CD14-positive monocyte (primary cell): Measurements from ENCODE around the gene KRTAP6-3. TPM values are rescaled to one million over a fixed set of nuclear protein-coding genes. Genes with fewer than 3 reads are reported as not detected.

Source experiments
- DNase-seq, 3 donors: peaks; one replicate each; pipeline ENCODE4 v3.0.0-alpha.2; 2011 to 2022
- H2AFZ ChIP-seq: 2 replicates; pipeline ENCODE4 v1.6.0; 2012; ENCODE audit warnings: mild to moderate bottlenecking, low read depth, low read length, inconsistent platforms; ENCODE audit not compliant: insufficient read depth, poor library complexity, severe bottlenecking
- H3K27ac ChIP-seq, 2 donors: 1 replicate in 1 of 2; 2 replicates in 1 of 2; pipeline ENCODE4 v1.5.1; 2012 to 2013; ENCODE audit warnings: low read length in 2 of 2, control low read depth in 1 of 2, inconsistent platforms in 1 of 2, low read depth in 1 of 2, mild to moderate bottlenecking in 1 of 2
- H3K27me3 ChIP-seq, 2 donors: one replicate each; pipeline versions ENCODE4 v1.6.0 to v1.6.1; 2011 to 2013; ENCODE audit warnings: low read length in 2 of 2; ENCODE audit not compliant: control insufficient read depth in 2 of 2, insufficient read depth in 2 of 2
- H3K36me3 ChIP-seq, 2 donors: replicated peaks in 1 of 2; 1 replicate in 1 of 2; 2 replicates in 1 of 2; pipeline versions ENCODE4 v1.5.1 to v1.6.1; 2012 to 2013; ENCODE audit warnings: low read length in 2 of 2, control low read depth in 1 of 2, inconsistent platforms in 1 of 2, mild to moderate bottlenecking in 1 of 2; ENCODE audit not compliant: insufficient read depth in 2 of 2, control insufficient read depth in 1 of 2
- H3K4me1 ChIP-seq, 2 donors: 1 replicate in 1 of 2; 2 replicates in 1 of 2; pipeline versions ENCODE4 v1.5.1 to v1.6.1; 2012 to 2013; ENCODE audit warnings: low read length in 2 of 2, control low read depth in 1 of 2, inconsistent platforms in 1 of 2, mild to moderate bottlenecking in 1 of 2, moderate library complexity in 1 of 2; ENCODE audit not compliant: insufficient read depth in 2 of 2, control insufficient read depth in 1 of 2
- H3K4me2 ChIP-seq: replicated peaks from 2 replicates; pipeline ENCODE3; 2012; ENCODE audit warnings: low read length, moderate library complexity, mild to moderate bottlenecking; ENCODE audit not compliant: poor library complexity, severe bottlenecking; ENCODE audit errors: extremely low read depth
- H3K4me3 ChIP-seq, 3 experiments: fragments of 200-600 bp in 1 of 3; sonication (generic) in 1 of 3; replicated peaks in 1 of 3; 1 replicate in 2 of 3; 2 replicates in 1 of 3; pipeline ENCODE4 v1.5.1; 2011 to 2013; ENCODE audit warnings: low read length in 3 of 3, mild to moderate bottlenecking in 3 of 3, control low read depth in 2 of 3, low read depth in 2 of 3, inconsistent platforms in 1 of 3, moderate library complexity in 1 of 3
- H3K79me2 ChIP-seq: 2 replicates; pipeline ENCODE4 v1.6.0; 2012; ENCODE audit warnings: mild to moderate bottlenecking, control low read depth, inconsistent platforms, low read length, moderate library complexity; ENCODE audit not compliant: insufficient read depth
- H3K9ac ChIP-seq: 2 replicates; pipeline ENCODE4 v1.6.0; 2017; ENCODE audit warnings: low read length, mild to moderate bottlenecking; ENCODE audit not compliant: insufficient read depth, poor library complexity, severe bottlenecking
- H3K9me3 ChIP-seq, 2 donors: replicated peaks in 1 of 2; 1 replicate in 1 of 2; 2 replicates in 1 of 2; pipeline versions ENCODE4 v1.5.1 to v1.6.1; 2012 to 2013; ENCODE audit warnings: low read length in 2 of 2, control low read depth in 1 of 2; ENCODE audit not compliant: control insufficient read depth in 1 of 2, insufficient read depth in 1 of 2
- H4K20me1 ChIP-seq: 2 replicates; pipeline ENCODE4 v1.6.0; 2012; ENCODE audit warnings: mild to moderate bottlenecking, low read length, control low read depth, moderate library complexity; ENCODE audit not compliant: insufficient read depth
- H3K27ac Mint-ChIP-seq, 7 donors: one replicate each; pipeline ENCODE4 v1.8.0; 2020; ENCODE audit warnings: mild to moderate bottlenecking in 7 of 7, mixed read lengths in 7 of 7, moderate library complexity in 6 of 7, inconsistent platforms in 2 of 7
- H3K27me3 Mint-ChIP-seq, 3 donors: one replicate each; pipeline ENCODE4 v1.8.0; 2021 to 2022; ENCODE audit warnings: low read depth in 3 of 3, mild to moderate bottlenecking in 3 of 3, mixed read lengths in 3 of 3, moderate library complexity in 3 of 3, inconsistent platforms in 1 of 3
- H3K36me3 Mint-ChIP-seq, 2 donors: one replicate each; pipeline ENCODE4 v1.8.0; 2020; ENCODE audit warnings: mixed read lengths in 2 of 2, inconsistent platforms in 1 of 2, mild to moderate bottlenecking in 1 of 2
- H3K4me1 Mint-ChIP-seq: one replicate; pipeline ENCODE4 v1.8.0; 2020; ENCODE audit warnings: mild to moderate bottlenecking, mixed read lengths
- H3K4me3 Mint-ChIP-seq, 2 donors: one replicate each; pipeline ENCODE4 v1.8.0; 2020; ENCODE audit warnings: mild to moderate bottlenecking in 2 of 2, mixed read lengths in 2 of 2, moderate library complexity in 1 of 2
- H3K9me3 Mint-ChIP-seq, 7 donors: one replicate each; pipeline ENCODE4 v1.8.0; 2020 to 2022; ENCODE audit warnings: mixed read lengths in 7 of 7, mild to moderate bottlenecking in 6 of 7, moderate library complexity in 6 of 7, inconsistent platforms in 2 of 7
- CTCF ChIP-seq: fragments of 200-600 bp; IDR thresholded peaks from one replicate; pipeline ENCODE4 v1.8.0; 2022; ENCODE audit warnings: antibody characterized with exemption, mild to moderate bottlenecking
- WGBS: methylation state at CpG from one replicate; pipeline ENCODE4 v1.1.5; 2013; ENCODE audit warnings: missing lambda C conversion rate; ENCODE audit not compliant: insufficient coverage; 5-methylcytosine and 5-hydroxymethylcytosine counted together
- intact Hi-C, 2 donors: fragments of 100-400 bp; cut with micrococcal nuclease; formaldehyde crosslinking; loops; one replicate each; pipeline versions ENCODE4 v1.15.0 to v1.15.1; 2023
- polyA plus RNA-seq, 3 donors: library from polyadenylated mRNA; depleted of rRNA in 1 of 3; unstranded in 2 of 3; stranded (reverse) in 1 of 3; fragments of 300-500 nt in 2 of 3; fragments of >200 nt in 1 of 3; fragmentation: Illumina TruSeq in 2 of 3; gene quantifications; 1 replicate in 2 of 3; 2 replicates in 1 of 3; pipeline ENCODE4 v1.2.3, GENCODE V29; 2012 to 2021

Gene KRTAP6-3
- polyA plus RNA-seq, 3 donors: not detected

GRCh38 chr21:30612132-30612531 lies 19.9 kb downstream of the KRTAP6-3 start:
- Histone ChIP-seq H3K27ac (no peak overlapping the region), H3K4me3 (no peak overlapping the region), H3K9me3 (peaks cover 10 to 21% of the 10 kb centered on the region in 2 donors), H3K9ac (no peak overlapping the region), H3K4me2 (no peak overlapping the region), H3K27me3 (no peaks in the 10 kb centered on the region), H2AFZ (no peak overlapping the region), H4K20me1 (no peaks in the 10 kb centered on the region), H3K4me1 (no peaks in the 10 kb centered on the region), H3K36me3 (no peaks in the 10 kb centered on the region), H3K79me2 (no peaks in the 10 kb centered on the region)
- H3K4me3 Mint-ChIP-seq: no peak overlapping the region
- no peak overlapping the region for H3K27ac Mint-ChIP-seq
- intact Hi-C loops: no loop called here
- H3K27me3 Mint-ChIP-seq: peaks cover 0 to 3% (median 0%) of the 10 kb centered on the region in 3 donors
- WGBS: 100% methylated on average over 1 of the region's 2 CpGs
- TF ChIP-seq CTCF: no peak
- no peak for DNase-seq
- peaks cover 2 to 18% (median 9%) of the 10 kb centered on the region in 7 donors for H3K9me3 Mint-ChIP-seq
- no peaks in the 10 kb centered on the region for H3K36me3 Mint-ChIP-seq
- H3K4me1 Mint-ChIP-seq: no peaks in the 10 kb centered on the region

- 67% methylated on average over 1 of the region's 2 CpGs for WGBS
- no peaks in the 10 kb centered on the region for H3K4me1 ChIP-seq
- no peak for DNase-seq
Measured at GRCh38 chr21:30613836-30614235, 21.6 kb downstream of the KRTAP6-3 start, which contains the start of gene KRTAP6-1. KRTAP6-1 (minus strand) TSS chr21:30613930; CDS start chr21:30613904, 26 bp downstream.

More at GRCh38 chr21:30613836-30614235, 21.6 kb downstream of the KRTAP6-3 start, which contains the start of gene KRTAP6-1:
- TF ChIP-seq CTCF: no peak
- Histone ChIP-seq H3K79me2 (no peaks in the 10 kb centered on the region), H3K9ac (no peak within 1 kb of the TSS), H3K27ac (no peak within 1 kb of the TSS), H3K36me3 (no peaks in the 10 kb centered on the region), H3K4me2 (no peak within 1 kb of the TSS), H3K9me3 (peaks cover 7 to 21% of the 10 kb centered on the region in 2 donors), H4K20me1 (no peaks in the 10 kb centered on the region), H3K4me3 (no peak within 1 kb of the TSS), H3K27me3 (no peaks in the 10 kb centered on the region), H2AFZ (no peak within 1 kb of the TSS)
- intact Hi-C loops: no loop called here
- Mint-ChIP-seq H3K27ac (no peak within 1 kb of the TSS), H3K9me3 (peaks cover 0 to 11% (median 7%) of the 10 kb centered on the region in 7 donors), H3K36me3 (no peaks in the 10 kb centered on the region), H3K27me3 (peaks cover 0 to 3% (median 0%) of the 10 kb centered on the region in 3 donors), H3K4me3 (no peak within 1 kb of the TSS), H3K4me1 (no peaks in the 10 kb centered on the region)
